HUES48 (cell line): ENCODE data around the gene RNASE8.

Experiments
- H3K27ac ChIP-seq: one replicate; pipeline ENCODE4 v1.7.0; 2013; ENCODE audit warnings: low read depth, low read length, inconsistent platforms
- H3K27me3 ChIP-seq: 2 replicates; pipeline ENCODE4 v1.6.1; 2013; ENCODE audit warnings: mild to moderate bottlenecking, low read length; ENCODE audit not compliant: control insufficient read depth, insufficient read depth
- H3K36me3 ChIP-seq: 2 replicates; pipeline ENCODE4 v1.6.1; 2013; ENCODE audit warnings: low read length; ENCODE audit not compliant: control insufficient read depth, insufficient read depth
- H3K4me1 ChIP-seq: 2 replicates; pipeline ENCODE4 v1.6.1; 2013; ENCODE audit warnings: mild to moderate bottlenecking, low read length; ENCODE audit not compliant: control insufficient read depth, insufficient read depth
- H3K4me3 ChIP-seq: 2 replicates; pipeline ENCODE4 v1.5.1; 2013; ENCODE audit warnings: mild to moderate bottlenecking, low read depth, low read length
- H3K9ac ChIP-seq: 2 replicates; pipeline ENCODE4 v1.6.1; 2013; ENCODE audit warnings: mild to moderate bottlenecking, low read depth, low read length, moderate library complexity
- H3K9me3 ChIP-seq: 2 replicates; pipeline ENCODE4 v1.6.1; 2013; ENCODE audit warnings: low read length; ENCODE audit not compliant: control insufficient read depth, insufficient read depth

RNASE8 gene

DNA sequence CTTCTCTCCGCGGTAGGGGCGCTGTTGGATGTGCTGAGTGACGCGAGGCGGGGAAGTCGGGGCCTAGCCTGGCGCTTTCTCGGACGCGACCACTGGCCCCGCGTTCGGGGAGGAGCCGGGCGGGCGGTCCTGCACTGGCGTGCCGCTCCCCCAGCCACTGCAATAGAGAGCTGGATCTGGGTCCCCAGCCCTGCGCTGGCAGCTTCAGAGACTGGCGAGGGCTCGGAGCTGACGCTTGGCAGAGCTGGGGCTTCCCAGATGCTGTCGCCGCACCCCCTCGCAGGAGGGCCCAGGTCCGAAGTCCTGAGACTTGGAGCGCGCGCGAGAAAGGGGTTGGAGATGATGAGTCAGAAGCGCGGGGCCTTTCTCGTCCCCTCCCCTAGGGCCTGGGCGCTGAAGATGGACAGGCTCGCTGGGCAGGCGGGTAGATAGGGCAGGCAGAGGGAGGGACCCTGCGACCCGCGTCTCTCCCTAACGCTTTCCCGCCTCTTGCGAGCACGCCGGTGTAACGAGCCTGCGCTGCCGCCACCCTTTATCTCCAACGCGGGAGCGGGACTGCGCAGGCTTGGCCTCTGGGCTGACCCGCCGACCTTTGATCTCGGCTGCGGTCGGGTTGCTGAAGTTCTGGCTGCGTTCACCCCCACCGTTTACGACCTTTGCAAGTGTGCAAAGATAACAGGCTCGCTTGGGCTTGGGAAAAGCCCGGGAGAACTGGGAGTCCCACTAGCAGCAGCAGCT lies 46.3 kb downstream of the RNASE8 start:
- Histone ChIP-seq H3K27ac (peak overlapping the region; percentile 99), H3K4me1 (peaks cover 50% of the 10 kb centered on the region), H3K36me3 (no peaks in the 10 kb centered on the region), H3K9ac (peak overlapping the region; percentile 99), H3K9me3 (no peaks in the 10 kb centered on the region), H3K27me3 (no peaks in the 10 kb centered on the region), H3K4me3 (peak overlapping the region; percentile 80)

DNA sequence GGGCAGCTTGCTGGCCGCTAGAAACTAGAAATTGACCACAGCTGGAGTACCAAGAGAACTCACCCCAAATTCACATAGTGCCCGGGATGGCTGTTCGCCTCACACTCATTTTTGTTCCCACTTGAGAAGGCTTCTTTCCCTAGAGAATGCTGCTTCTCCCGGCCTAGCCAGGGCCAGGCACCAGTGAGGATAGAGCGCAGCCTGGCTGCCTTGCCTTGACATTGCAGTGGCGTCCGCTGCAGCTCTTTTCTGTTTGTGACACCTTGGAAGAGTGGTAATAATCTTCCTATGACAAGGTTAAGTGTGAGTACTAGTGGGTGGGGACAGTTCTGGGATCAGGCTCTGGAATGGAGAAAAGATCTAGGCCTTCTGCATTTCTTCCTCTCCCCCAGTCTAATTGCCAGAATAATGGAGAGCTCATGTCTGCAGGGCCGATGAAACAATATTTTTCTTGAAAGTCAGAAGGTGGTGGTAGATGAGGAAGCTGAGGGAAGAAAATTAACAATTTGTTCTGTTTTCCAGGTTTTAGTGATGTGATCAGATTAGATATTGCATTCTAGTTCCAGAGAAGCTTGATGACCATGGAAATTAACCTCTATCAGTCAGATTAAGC lies 46.9 kb downstream of the RNASE8 start:
- Histone ChIP-seq H3K9me3 (no peaks in the 10 kb centered on the region), H3K36me3 (no peaks in the 10 kb centered on the region), H3K4me1 (peaks cover 43% of the 10 kb centered on the region), H3K4me3 (peak overlapping the region; percentile 80), H3K27ac (peak overlapping the region; percentile 99), H3K27me3 (no peaks in the 10 kb centered on the region), H3K9ac (peak overlapping the region; percentile 99)

DNA sequence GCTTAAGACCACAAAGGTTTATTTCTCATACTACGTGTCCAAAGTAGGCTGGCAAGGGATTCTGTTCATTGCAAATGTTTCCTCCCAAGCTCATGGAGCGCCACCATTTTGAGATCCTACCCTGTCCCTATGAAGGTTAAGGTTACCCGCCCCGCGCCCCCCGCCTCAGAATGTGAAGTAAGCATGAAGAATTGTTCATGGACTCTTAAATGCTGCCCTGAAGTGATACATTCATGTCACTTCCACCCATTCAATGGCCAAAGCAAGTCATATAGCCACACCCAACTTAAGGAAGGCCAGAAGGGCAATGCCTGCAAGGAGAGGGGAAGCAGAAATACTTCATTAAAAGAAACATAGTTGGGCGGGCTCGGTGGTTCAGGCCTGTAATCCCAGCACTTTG lies 47.5 kb downstream of the RNASE8 start:
- H3K4me1 ChIP-seq, result peaks cover 41% of the 10 kb centered on the region
- peak overlapping the region; percentile 99 for H3K27ac ChIP-seq
- no peaks in the 10 kb centered on the region for H3K36me3 ChIP-seq
- H3K4me3 ChIP-seq, result 0 out of 2 replicates have a peak overlapping the region, but pooled peaks have one; percentile 80
- no peaks in the 10 kb centered on the region for H3K9me3 ChIP-seq
- H3K9ac ChIP-seq, result no peak overlapping the region
- no peaks in the 10 kb centered on the region for H3K27me3 ChIP-seq

DNA sequence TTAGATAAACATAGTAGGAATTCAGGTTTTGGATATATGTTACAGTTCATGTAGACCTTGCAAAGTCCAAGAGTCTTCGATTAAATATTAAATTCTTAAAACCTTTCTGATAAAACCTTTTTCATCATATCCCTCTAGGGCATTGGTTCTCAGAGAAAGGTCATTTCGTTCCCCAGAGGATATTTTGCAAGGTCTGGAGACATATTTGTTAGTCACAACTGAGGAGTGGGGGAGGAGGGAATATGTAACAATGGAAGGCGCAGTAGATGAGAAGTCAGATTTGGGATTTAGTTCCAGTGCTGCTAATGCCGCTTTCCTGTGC lies 48.5 kb downstream of the RNASE8 start:
- no peak overlapping the region for H3K9ac ChIP-seq
- H3K27me3 ChIP-seq, result no peaks in the 10 kb centered on the region
- H3K4me3 ChIP-seq, result no peak overlapping the region
- H3K4me1 ChIP-seq, result peaks cover 41% of the 10 kb centered on the region
- H3K27ac ChIP-seq, result no peak overlapping the region
- H3K36me3 ChIP-seq, result no peaks in the 10 kb centered on the region
- no peaks in the 10 kb centered on the region for H3K9me3 ChIP-seq

DNA sequence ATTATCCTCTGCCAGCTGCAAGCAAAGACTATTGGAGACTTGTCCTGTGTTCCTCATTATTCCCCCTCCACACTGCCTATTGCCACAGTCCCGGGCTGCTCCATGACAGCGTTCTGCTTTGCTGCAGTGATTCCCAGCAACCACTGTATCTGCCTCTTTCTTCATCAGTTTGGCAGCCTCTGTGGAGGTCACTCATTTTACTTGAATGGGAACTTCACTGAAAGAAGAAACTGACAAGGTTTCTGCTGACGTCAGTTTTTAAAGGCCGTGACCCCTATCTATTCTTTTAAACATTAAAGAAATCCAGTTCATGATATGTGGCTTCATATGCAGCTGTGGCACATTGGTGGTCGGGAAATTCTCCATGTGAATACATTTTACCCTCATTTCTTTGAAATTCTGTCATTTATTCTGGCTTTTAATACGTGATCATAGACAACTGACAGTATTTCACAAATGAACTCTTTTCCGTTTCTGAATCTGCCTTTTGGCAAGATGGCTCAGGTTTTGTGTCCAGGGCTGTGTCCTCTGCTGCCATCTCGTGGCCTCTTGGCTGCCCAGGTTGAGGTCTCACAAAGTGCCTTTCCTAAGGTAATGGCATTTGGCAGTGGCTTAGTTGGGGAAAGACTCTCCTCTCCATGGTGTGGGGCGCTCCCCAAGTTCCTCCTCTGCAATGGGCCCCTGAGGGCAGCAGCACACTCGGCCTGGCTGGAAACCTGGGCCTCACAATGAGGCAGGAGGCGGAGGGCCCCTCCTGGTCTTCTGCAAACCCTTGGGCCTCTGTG lies 49.1 kb downstream of the RNASE8 start:
- peak overlapping the region; percentile 64 for H3K27ac ChIP-seq
- H3K4me3 ChIP-seq, result no peak overlapping the region; the same call in 1 of the 2 replicates
- no peak overlapping the region for H3K9ac ChIP-seq
- no peaks in the 10 kb centered on the region for H3K9me3 ChIP-seq
- H3K27me3 ChIP-seq, result no peaks in the 10 kb centered on the region
- no peaks in the 10 kb centered on the region for H3K36me3 ChIP-seq
- peaks cover 40% of the 10 kb centered on the region for H3K4me1 ChIP-seq

DNA sequence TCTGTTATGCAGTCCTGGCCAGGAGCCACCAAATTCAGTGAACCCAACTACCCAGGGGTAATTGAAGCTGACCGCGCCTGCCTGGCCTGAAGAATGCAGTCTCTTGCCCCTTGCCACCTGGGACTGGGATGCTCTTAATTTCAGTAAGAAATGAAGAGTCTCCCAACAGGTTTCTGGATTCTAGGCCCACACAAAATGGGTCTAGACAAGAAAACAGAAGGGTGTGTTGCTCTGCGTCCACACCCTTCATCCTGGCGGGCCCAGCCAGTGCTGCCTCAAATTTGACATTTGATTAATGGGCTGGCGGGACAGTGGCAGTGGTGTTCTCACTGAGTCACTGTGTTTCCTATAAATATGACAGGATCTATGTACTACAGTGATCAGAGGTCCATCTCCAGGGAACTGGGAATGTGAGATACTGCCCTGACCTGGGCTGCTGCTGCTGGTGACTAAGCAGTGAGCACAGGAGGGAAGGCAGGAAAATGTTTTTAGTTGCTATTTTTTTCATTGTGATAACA lies 49.7 kb downstream of the RNASE8 start:
- H3K27me3 ChIP-seq, result no peaks in the 10 kb centered on the region
- peaks cover 33% of the 10 kb centered on the region for H3K4me1 ChIP-seq
- no peaks in the 10 kb centered on the region for H3K36me3 ChIP-seq
- H3K9me3 ChIP-seq, result no peaks in the 10 kb centered on the region
- H3K9ac ChIP-seq, result no peak overlapping the region
- H3K4me3 ChIP-seq, result no peak overlapping the region
- peak overlapping the region; percentile 64 for H3K27ac ChIP-seq
